A673 (cell line): Measurements from ENCODE around the gene MAP1A. TPM values are rescaled to one million over a fixed set of nuclear protein-coding genes. Genes with fewer than 3 reads are reported as not detected.
A peak's percentile ranks its signal among the peaks of the same experiment; 100 is the strongest.

ENCODE experiments used
- BruUV-seq: library from RNA; stranded (reverse); fragments of 400-500 nt; replicated peaks from 2 replicates; lab custom pipeline; 2021; lab: Mats Ljungman, UMichigan
- CTCF ChIA-PET: fragments of 300-600 bp; sonication (Branson Sonifier 250); formaldehyde crosslinking; loops from one replicate; lab custom pipeline; 2022; ENCODE audit warnings: antibody characterized with exemption; lab: Charles Lee
- POLR2A ChIA-PET: fragments of 300-600 bp; sonication (Branson Sonifier 250); formaldehyde crosslinking; loops from one replicate; lab custom pipeline; 2022; ENCODE audit warnings: antibody characterized with exemption; ENCODE audit not compliant: low non-redundant PET; lab: Charles Lee
- DNase-seq: peaks from one replicate; pipeline ENCODE4 v3.0.0-alpha.2; 2015; ENCODE audit warnings: low spot score
- H3K27ac ChIP-seq: fragments of 200-600 bp; sonication (generic); 2 replicates; pipeline ENCODE4 v1.5.1; 2016; ENCODE audit warnings: mixed run types, low read depth, mild to moderate bottlenecking, mixed read lengths, antibody characterized with exemption, low read length; ENCODE audit not compliant: poor library complexity, severe bottlenecking
- H3K27me3 ChIP-seq: fragments of 200-600 bp; sonication (generic); replicated peaks from 2 replicates; pipeline ENCODE4 v1.6.1; 2017; ENCODE audit warnings: mixed run types, low read depth, mild to moderate bottlenecking, mixed read lengths, antibody characterized with exemption, low read length; ENCODE audit not compliant: insufficient read depth, poor library complexity
- H3K36me3 ChIP-seq: fragments of 200-600 bp; sonication (generic); 2 replicates; pipeline ENCODE4 v1.6.1; 2016; ENCODE audit warnings: mixed run types, mild to moderate bottlenecking, mixed read lengths, antibody characterized with exemption, low read length; ENCODE audit not compliant: insufficient read depth, poor library complexity, severe bottlenecking
- H3K4me1 ChIP-seq: fragments of 200-600 bp; sonication (generic); 2 replicates; pipeline ENCODE4 v1.6.1; 2017; ENCODE audit warnings: mixed run types, mild to moderate bottlenecking, mixed read lengths, antibody characterized with exemption, low read length; ENCODE audit not compliant: insufficient read depth, poor library complexity, severe bottlenecking
- H3K4me3 ChIP-seq: fragments of 200-600 bp; sonication (generic); 2 replicates; pipeline ENCODE4 v1.5.1; 2016; ENCODE audit warnings: low read depth, mixed run types, mild to moderate bottlenecking, mixed read lengths, low read length; ENCODE audit not compliant: poor library complexity, severe bottlenecking
- H3K9me3 ChIP-seq: fragments of 200-600 bp; sonication (generic); 2 replicates; pipeline ENCODE4 v1.6.1; 2016; ENCODE audit warnings: mixed run types, low read depth, mild to moderate bottlenecking, mixed read lengths, antibody characterized with exemption, low read length; ENCODE audit not compliant: poor library complexity, severe bottlenecking
- EZH2 ChIP-seq: fragments of 200-600 bp; sonication (generic); IDR thresholded peaks from 2 replicates; pipeline ENCODE4 v1.6.1; 2017; ENCODE audit warnings: borderline replicate concordance, low read depth, mild to moderate bottlenecking, mixed read lengths, antibody characterized with exemption, low read length; ENCODE audit not compliant: poor library complexity, severe bottlenecking
- intact Hi-C: fragments of 100-400 bp; cut with micrococcal nuclease; formaldehyde crosslinking; loops from one replicate; pipeline ENCODE4 v1.10.0; 2022; ENCODE audit not compliant: unreplicated experiment
- total RNA-seq: library from RNA; stranded (reverse); gene quantifications from 2 replicates; pipeline ENCODE4 v1.2.3, GENCODE V29; 2021
- TF ChIP-seq, protein P1 (sequence below): fragments of 300-800, 200-600 bp; sonication (generic); conservative IDR thresholded peaks from 2 replicates; pipeline ENCODE4 v1.5.1; 2017; ENCODE audit warnings: low read depth, mild to moderate bottlenecking, antibody characterized with exemption, low read length, moderate library complexity, mixed read lengths

The MAP1A gene
- total RNA-seq, 1 experiment from 2014 or later: 83.8 TPM

DNA sequence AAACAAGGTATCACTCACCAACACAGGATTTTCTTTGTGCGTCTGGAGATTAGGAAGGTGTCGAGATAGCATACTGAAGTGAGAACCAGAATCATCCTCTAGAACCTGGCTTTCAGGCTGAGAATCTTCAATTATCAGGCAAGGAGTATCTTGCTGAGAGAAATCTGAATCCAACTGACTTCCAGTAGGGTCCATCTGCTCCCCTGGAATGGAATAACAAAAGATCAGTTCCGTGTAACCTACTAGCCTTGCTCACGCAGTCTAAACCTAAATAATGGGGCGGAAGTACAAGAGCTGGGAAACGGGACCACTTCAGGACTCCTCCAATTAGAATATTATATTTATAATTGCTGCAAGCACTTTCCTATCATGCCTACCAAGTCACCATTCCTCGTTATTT lies 25.1 kb upstream of the MAP1A start:
- intact Hi-C loops: no loop called here
- TF ChIP-seq, protein P1, sequence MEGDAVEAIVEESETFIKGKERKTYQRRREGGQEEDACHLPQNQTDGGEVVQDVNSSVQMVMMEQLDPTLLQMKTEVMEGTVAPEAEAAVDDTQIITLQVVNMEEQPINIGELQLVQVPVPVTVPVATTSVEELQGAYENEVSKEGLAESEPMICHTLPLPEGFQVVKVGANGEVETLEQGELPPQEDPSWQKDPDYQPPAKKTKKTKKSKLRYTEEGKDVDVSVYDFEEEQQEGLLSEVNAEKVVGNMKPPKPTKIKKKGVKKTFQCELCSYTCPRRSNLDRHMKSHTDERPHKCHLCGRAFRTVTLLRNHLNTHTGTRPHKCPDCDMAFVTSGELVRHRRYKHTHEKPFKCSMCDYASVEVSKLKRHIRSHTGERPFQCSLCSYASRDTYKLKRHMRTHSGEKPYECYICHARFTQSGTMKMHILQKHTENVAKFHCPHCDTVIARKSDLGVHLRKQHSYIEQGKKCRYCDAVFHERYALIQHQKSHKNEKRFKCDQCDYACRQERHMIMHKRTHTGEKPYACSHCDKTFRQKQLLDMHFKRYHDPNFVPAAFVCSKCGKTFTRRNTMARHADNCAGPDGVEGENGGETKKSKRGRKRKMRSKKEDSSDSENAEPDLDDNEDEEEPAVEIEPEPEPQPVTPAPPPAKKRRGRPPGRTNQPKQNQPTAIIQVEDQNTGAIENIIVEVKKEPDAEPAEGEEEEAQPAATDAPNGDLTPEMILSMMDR: no peak
- TF ChIP-seq EZH2: no peak
- Histone ChIP-seq H3K4me3 (peak overlapping the region; percentile 93), H3K36me3 (peaks cover 37% of the 10 kb centered on the region), H3K27ac (peak overlapping the region; percentile 85), H3K4me1 (peaks cover 15% of the 10 kb centered on the region), H3K27me3 (no peaks in the 10 kb centered on the region), H3K9me3 (no peaks in the 10 kb centered on the region)
- CTCF ChIA-PET: no interaction called here
- no peak for DNase-seq
- BruUV-seq: no TSS peak
- POLR2A ChIA-PET: interaction anchor here (0.6 kb wide), 1 partner anchor 40 kb away, joined by 3 read pairs; no protein-coding TSS in a partner anchor

DNA sequence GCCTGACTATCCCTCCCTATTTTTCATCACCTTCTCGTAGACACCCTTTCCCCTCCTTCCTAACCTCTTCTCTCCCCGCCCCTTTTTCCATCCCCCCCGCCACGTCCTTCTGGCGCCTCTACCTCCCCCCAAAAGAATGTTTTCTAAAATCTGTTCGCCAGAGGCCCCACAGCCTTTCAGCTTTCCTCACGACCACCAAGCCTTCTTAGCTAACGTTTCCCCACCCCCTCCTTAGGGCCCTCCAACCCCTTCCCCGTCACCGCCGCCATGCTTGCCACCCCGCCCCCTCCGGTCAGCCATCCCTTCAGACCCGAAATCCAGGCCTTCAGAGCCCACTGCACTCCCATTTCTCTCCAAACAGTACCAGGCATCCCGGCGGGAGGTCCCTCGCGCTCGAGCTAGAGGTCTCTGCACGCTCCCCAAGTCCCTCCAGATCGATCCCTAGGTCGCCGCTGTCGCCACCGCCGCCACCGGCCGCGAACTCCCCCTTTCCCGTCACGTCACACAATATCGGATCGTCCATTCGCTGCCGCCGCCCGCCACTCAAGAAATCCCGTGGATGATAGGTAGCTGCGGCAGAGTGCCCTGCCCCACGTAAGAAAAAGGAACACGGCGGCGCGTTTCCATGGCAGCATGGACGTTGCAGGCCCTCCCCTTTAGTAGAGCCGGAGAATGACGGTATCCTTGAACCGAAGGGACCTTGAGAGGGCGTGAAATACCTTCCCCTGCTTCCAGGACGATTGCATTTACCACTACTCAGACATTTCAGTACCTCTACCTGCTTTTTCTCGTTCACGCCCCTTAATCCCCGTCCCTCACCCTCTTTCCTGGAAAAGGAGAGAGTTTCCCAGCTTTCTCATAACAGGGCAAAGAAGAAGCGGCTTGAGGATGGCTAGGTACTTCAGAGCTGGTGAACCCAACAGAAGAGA lies 24.5 kb upstream of the MAP1A start, which contains the start of gene TP53BP1:
Gene TP53BP1, minus strand, starts transcription at position 484 of the 929 bp plus-strand sequence. Its CDS starts 113 bp downstream, at position 371.
- peak; percentile 98 for DNase-seq
- H3K4me3 ChIP-seq: peak within 1 kb of the TSS; percentile 93
- no peaks in the 10 kb centered on the region for H3K27me3 ChIP-seq
- no TSS peak for BruUV-seq
- intact Hi-C loops: loop anchor here (1.0 kb wide), 1 partner anchor 17 kb away; no protein-coding TSS in a partner anchor
- CTCF ChIA-PET: interaction anchor here (0.9 kb wide), 1 partner anchor 36 kb away, joined by 4 read pairs; no protein-coding TSS in a partner anchor
- peaks cover 15% of the 10 kb centered on the region for H3K4me1 ChIP-seq
- POLR2A ChIA-PET: interaction anchor here (0.6 kb wide), 1 partner anchor 40 kb away, joined by 3 read pairs; no protein-coding TSS in a partner anchor
- peaks cover 32% of the 10 kb centered on the region for H3K36me3 ChIP-seq
- H3K27ac ChIP-seq: peak within 1 kb of the TSS; percentile 85
- TF ChIP-seq, protein P1: no peak
- no peak for TF ChIP-seq EZH2
- no peaks in the 10 kb centered on the region for H3K9me3 ChIP-seq

DNA sequence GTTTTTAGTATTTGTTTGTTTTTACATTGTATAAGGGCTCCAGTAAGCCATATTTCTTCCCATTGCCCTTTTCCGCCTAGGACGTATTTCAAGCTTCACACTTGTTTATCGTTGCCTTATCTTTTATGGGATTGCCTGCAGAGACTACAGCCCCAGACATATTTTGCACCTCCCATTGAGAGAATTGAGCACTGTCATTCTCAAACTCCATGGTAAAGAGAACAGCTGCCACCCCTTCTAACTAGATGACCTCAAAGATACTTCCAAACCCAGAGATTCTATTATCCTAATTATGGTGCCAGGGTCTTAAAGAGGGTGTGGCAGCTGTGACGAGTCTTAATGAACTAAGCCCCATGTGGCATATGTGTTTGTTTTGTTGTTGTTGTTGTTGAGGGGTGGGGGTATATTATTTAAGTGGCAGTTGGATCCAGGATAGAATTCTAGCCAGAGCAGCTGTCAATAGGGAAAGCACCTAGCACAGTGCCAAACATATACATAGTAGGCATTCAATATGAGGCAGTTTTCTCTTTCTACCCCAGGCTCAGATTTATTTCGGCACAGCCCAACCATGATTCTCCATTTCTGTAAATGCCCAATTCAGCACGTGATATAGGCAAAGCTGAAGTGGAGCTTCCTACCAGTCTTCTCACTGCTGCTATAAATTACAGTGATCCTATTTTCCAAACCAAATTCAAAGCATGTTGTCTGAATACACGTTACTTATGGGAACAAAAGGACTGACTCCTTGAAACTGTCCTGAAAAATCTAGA lies 23.5 kb upstream of the MAP1A start:
- no TSS peak for BruUV-seq
- CTCF ChIA-PET: interaction anchor here (0.9 kb wide), 1 partner anchor 35 kb away, joined by 4 read pairs; no protein-coding TSS in a partner anchor
- intact Hi-C loops: loop anchor here (1.0 kb wide), 1 partner anchor 16 kb away; no protein-coding TSS in a partner anchor
- Histone ChIP-seq H3K4me1 (peaks cover 15% of the 10 kb centered on the region), H3K4me3 (peak overlapping the region; percentile 93), H3K9me3 (no peaks in the 10 kb centered on the region), H3K27ac (peak overlapping the region; percentile 85), H3K27me3 (no peaks in the 10 kb centered on the region), H3K36me3 (peaks cover 25% of the 10 kb centered on the region)
- no peak for TF ChIP-seq EZH2
- TF ChIP-seq, protein P1: no peak
- POLR2A ChIA-PET: no interaction called here
- DNase-seq: no peak
